Ammon's horn (tissue), 1 donor: ENCODE data around the gene CRADD.
A peak's percentile ranks its signal among the peaks of the same experiment; 100 is the strongest.
"Not testable (repeated sequence)": the region's sequence is repeated elsewhere in the genome, so short reads cannot be mapped to it uniquely, and the experiment has no call there.

Experiments
- DNase-seq: peaks from one replicate; pipeline ENCODE4 v3.0.0-alpha.2; 2016; ENCODE audit warnings: low spot score

Gene CRADD

DNA sequence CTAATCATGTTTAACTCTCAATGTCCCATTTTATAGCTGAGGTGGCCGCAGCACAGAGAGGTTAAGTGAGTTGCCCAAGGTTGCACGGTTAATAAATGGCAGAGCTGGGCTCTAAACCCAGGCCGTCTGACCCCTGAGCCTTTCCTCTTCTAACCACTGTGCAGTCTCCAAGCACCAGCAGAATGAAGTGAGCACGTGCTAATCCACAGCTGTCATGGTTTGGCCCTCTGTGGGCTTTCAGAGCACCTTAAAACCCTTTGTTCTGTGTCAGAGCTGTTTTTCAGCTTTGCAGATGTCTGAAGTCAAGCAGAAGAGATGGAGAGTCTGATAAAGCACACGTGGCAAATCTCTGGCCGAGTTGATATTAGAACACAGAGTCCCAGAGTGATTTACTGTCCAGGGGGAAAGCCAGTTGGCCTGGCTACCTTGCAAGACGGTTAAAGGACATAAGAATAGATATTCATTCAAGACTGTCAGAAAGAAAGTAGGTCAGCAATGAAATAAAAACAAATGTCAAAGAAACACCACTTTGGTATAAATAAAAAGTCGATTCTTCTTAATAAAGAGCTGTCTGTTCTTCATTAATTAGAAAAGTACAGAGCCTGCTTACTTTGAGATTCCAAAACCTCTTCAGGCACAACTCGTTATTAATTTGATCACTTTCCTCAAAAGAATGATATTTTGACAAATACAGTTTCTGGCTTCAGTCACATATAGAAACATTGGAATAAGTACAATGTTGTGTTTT lies 107.3 kb downstream of the CRADD start:
- DNase-seq, result no peak

DNA sequence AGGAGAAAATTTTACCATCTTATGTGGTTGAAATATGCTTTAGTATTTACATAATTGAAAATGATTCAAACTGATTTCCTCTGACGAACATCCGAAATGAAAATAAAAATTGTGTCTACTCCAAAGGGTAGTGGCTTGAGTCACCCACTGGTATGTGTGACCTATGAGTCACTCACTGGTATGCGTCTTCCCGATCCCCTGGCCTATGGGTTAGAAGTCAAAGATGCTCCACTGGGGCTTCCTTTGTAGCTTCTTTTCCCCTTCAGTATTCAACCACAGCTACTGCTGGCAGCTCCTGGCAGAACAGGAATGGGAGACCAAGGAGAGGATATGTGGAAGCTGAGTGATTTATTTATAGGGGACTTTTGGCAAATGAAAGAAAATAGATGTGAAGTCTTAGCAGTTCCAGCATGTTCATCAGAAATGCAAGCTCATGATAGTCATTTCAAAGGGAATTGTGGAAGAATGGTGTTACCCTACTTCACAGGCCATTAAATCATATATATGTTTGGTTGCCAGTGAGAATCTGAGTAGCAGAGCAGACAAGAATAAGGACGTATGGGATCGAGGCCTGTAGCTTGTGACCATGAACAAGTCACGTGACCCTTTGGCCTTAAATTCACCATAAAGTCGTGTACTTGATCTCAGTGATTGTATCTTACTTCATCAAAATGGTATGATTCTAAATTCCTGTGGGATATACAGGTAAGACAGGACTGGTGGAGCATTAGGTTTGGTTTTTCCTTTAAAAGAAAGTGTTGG lies 108.3 kb downstream of the CRADD start:
- DNase-seq, result no peak

DNA sequence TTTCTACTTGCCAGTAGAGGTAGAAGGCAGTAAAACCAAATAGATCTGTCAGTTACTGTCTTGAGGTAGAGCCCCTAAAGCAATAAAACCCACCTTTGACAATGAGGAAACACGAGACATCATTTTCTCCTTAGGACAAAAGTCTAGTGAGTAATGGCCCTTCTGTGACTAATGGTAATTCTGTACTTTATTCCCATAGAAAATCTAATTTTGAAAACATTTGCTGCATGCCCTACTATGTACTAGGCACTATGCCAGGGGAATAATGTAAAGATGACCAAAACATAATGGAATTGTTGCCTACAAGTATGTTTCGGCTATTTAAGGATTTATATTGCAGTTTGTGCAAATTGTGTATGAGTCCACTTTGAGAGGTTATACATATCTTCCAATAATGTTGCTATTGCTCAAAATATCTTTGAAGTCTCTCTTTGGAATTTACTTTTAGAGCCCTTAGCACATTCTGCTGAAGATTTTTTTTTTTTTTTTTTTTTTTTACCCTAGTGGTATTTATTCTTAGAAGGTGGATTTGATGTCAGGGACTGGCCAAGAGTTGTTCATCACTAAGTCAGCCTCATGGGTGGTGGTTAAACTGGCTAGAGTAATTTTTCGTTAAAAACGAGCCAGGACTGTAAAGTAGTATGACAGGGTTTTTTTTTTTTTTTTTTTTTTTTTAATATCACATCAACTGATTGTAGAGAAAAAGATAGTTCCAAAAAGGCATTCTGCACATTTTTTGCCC lies 109.7 kb downstream of the CRADD start:
- DNase-seq, result no peak

DNA sequence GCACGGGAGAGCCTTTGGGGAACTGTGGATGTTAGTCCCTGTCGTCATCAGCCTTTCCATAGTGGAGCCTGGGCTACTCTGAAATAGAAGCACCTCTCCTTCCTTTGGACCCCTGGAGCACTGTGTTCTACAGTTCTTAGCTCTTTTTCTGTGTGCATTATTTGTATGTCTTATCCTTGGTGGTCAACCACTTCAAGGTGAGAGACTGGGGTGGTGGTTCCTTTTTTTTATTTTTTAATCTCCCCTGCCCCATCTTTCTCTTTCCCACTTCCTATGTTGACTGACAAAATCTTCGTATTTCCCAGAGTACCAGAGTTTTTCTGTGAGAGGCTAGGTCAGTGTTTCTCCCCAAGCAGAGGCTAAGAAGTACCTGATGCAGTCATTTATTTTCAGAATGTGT lies 111.7 kb downstream of the CRADD start:
- no peak for DNase-seq

DNA sequence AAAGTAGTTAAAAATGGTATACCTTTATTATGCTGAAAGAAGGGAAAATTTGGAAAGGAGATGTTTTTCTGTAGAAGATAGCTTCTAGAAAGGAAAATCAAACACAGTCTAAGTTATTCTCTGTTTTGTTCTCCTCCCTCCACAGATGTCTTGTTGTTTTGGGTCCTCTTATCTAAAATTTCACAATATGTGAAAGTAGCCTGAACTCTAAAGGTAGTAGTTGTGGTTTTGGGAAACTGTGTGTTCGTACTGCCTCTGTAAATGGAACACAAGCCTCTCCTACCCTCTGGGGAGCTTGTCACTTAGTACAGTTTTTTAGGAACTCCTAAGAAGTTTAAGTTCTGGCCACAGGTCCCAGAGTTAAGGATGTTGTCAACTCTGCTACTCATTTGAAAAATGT lies 112.6 kb downstream of the CRADD start:
- DNase-seq, result no peak

DNA sequence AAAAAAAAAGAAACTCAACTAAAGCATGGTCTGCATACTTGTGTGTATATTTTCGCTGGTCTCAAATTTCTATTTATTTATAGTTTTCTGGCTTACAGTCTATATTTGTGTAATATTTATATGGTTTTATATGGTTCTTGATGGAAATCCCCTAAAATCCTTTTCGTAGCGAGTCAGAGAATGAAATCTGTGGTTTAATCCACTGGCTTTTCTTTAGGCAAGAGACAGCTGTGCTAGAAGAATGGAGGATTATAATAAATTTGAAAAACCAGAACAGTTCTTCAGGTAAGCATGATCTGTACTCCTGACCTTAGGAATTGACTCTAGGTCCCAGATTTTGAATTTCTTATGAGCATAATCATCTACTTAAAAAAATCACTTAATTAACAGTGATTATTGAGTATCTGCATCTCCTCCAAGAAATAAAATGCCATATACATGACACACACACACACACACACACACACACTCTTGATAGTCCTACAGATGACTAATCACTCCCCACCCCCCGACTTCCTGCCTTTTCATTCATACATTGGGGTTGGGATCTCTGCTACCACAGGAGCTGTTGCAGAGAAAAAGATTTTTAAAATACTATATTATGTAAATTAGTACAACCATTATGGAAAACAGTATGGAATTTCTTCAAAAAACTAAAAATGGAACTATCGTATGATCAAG lies 113.4 kb downstream of the CRADD start:
- no peak for DNase-seq

DNA sequence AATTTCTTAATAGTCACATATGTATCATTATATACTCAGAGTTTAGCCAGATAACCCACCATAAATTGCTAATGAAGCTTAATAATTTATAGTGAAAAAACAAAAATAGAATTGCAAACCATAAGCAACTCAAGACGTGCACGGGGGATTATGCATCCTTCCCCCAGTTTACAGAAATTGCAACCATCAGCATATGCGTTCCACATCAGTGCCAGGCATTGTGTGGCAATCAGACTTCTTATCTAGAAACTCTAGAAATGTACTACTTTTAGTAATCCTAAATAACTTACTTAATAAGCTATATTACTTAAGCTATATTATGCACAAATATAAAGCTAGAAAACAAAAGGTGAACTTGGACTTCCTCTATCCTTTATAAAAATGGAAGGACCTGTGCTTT lies 115.8 kb downstream of the CRADD start:
- DNase-seq, result no peak

DNA sequence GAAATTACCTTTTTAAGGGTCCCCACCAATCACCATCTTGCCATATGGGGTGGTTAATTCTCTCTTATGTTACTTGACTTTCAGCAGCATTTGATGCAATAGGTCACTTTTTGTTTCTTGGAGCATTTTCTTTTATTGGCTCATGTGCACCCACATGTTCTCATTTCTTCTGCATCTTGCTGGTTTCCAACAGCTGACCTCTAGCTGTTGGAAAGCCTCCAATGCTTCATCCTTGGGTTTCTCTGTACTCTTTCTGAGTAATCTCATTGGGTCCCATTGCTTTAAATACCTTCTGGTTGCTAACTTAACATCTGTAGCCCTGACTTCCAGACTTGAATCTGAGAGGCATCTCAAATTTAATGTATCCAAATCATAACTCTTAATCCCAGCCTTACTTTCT lies 116.8 kb downstream of the CRADD start:
- DNase-seq, result no peak

DNA sequence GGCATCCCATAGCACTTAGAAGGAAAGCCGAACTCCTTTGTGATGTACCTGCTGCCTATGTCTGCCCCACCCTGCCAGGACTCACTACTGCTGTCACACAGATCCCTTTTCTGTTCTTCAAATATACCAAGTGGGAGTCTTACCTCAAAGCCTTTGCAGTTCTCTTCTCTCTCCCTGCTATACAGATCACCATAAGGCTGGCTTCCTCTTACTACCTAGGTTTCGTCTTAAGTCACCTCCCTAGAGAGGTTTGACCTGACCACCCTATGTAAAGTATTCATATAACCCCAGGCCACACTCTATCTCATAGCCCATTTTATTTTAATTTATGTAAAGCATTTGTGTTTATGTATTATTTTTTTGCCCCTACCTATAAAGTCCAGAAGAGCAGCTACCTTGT lies 117.6 kb downstream of the CRADD start:
- DNase-seq, result no peak

DNA sequence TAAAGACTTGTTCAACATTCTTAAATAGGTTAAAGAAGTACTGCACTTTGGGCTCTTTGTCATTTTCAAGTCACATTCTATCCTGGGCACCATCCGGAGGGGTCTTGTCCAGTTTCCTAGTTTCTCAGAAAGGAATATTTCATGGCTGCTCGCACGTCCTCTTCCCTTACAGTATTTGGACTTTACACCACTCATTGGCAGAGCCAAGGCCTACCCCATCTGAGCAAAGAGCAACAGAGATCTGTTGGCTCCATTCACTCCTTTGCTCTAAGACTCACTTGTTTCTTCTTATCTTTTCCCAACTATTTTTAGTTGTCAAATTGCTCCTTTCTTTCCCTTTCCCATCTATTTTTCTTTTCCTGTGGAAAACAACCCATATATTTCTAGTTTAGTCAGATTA lies 118.2 kb downstream of the CRADD start:
- no peak for DNase-seq

DNA sequence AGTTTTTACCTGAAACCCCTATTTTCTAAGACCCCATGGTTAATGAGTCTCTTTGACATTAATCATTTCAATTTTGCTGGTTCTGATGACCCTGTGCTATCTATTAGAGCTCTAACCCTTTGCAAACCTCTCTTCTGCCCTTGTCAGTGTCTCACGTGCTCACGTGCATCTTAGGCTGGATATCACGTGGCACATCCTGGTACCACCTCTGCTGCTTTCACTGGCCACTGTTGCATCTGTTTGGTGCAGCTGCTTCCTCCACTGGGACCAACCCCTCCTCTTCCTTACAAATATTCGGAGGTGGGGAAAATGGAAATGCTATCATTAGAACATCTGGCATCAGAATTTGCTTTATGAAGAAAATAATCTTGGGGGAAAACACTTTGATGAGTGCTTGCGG lies 119.6 kb downstream of the CRADD start:
- DNase-seq, result no peak

DNA sequence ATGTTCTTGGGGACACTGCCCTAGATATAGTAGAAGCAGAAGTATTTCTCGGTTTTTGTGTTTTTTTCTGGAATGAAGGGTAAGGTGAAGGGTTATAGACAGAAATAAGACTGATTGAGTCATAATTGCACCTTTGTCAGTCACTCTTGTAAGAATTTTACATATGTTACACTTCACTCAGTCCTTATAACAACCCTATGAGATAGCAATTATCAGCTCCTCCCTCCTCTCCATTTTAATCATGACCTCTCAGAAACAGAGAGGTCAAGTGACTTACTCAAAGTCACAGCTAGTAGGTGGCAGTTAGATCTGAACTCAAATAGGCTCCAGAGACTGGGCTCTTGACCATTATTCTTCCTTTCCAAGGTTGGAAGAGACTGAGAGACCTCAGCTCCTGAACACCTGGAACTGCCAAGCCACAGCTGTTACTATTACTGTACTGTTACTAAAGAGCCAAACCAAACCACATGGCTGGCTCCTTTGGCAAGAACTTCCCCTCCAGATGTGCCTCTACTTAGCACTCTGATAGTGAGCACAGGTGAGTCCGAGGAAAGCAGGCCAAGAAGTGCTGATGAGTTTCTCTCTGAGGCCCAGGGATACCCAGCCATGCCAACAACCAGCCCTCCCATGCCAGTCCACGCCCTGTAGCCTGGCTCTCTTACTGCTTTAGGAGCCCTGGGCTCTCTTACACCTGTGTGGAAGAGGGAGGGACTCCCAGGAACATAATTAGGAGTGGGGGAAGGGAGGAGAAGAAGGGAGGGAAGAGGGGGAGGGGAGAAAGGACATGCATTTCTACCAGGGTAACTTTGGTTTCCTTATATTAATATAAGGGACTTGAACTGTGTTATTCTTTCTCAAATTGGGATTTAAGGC lies 121.3 kb downstream of the CRADD start:
- DNase-seq, result no peak

DNA sequence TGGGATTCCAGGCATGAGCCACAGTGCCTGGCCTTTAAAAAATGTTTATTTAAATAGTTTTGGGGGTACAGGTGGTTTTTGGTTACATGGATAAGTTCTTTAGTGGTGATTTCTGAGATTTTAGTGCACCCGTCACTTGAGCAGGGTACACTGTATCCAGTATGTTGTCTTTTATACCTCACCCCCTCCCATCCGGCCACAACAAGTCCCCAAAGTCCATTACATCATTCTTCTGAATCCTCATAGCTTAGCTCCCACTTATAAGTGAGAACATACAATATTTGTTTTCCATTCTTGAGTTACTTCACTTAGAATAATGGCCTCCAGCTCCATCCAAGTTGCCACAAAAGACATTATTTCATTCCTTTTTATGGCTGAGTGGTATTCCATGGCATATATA lies 124.5 kb downstream of the CRADD start:
- not testable (repeated sequence) for DNase-seq

DNA sequence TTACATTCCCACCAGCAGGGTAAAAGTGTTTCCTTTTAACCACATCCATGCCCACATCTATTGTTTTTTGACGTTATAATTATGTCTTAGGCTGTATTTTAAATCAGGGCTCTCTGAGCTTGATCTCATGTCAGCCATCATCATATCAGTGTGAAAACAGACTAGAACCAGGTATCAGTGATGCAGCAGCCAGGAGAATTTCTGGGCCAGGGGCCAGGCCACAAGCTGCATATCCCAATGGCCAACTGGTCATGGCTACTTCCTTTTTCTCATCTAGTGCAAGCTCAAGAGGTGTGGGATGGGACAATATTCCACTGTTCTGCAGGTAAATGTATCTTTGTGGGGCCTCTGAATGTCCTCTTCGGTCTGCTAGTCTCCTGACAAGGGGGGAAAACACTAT lies 125.1 kb downstream of the CRADD start:
- no peak for DNase-seq

DNA sequence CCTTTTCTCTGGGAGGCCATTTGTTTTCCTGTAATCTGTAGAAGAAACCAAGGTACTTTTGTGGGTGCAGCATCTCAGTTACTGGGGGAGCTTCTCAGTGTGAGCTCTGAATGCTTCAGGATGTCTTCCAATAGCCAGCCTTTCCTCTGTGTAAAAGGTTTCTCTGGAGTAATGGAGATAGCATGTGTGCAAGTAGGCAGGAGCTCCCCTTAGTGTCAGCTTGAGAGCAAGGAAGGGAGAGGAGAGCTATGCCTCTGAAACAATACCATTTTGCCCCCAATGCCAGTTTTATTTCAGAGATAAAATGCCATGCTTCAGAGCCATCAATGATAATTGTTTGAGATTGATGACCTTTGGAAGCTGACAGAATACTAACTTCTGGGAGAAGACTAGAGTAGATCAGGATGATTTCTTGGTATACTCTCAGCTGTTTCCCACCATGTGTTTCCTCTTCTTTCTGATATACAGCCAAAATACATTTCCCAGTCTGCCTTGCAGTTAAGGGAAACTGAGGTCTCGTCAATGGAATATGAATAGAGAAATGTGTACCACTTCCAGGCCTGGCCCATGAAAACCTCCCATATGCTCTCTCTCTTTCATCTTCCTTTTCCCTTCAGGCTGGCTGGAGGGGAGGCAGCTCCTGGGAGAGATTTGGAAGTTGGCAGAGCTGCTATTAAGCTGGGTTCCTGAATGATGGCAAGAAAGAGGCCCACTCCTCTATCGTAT lies 125.7 kb downstream of the CRADD start:
- peak; percentile 52 for DNase-seq

DNA sequence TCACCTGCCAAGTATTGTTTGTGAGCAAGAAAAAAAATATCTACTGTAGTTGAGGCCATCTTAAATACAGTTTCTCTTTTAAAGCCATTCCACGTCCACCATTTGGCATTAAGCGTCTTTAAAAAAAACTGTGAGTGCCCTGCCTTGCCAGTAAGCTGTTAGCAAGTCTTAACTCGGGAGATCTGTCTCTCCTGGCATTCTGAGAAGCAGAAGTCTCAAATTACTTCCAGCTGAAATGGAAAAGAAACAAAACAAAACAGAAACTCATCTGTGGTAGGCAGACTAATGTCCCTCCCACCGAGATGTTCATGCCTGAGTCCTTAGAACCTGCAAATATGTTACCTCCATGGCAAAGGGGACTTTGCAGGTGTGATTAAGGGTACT lies 126.2 kb downstream of the CRADD start:
- no peak for DNase-seq

DNA sequence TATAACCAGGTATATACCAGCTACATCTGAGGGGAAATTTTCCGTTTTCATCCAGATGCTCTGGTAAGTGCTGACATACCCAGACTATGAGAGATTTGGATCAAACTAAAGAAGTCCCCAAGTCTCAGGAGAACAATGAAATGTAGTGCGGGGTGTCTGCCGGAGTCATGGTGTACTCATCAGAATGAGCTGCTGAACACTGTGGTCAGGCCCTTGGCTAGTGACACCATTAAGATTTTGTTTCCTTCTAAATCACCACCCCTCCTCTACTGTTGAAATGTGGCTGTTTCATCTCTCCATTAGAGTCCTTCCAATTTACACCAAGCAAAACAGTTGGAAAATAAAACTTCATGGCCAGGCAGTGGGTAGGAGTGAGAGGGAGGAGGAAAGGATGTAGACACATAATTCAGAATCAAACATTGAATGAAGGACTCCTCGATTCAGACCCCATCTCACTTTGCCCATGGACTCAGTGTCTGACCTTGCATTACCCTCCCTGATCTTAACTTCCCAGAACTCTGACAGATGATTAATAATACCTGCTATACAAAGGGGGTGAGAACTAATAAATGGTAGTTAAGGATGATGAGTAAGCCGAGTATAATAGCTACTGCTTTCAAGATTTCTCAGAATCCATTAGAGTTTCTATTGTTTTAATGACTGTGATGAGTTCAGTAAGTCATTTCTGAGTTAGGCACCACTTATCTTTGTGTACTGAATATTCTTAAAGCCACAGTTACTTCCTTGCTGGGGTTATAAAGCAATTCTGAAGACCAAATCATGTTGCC lies 127.4 kb downstream of the CRADD start:
- DNase-seq, result no peak

DNA sequence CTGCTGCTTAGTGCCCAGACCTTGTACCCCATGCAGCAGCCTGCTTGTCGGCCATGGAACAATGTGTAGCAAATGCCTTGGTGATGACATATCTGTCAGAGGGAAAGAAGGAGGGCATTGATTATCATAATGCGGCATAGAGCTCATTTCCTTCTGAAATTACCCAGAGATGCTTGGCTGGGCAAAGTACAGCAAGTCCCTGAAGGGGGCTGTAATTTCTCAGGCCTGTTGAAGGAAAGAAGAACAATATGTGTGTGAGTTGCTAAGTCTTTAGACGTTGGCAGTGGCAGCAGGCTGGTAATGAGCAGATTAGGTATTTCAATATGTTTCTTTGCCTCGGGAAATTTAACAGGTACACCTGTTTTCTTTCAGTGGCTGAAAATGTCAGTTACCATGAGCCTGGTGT lies 128.6 kb downstream of the CRADD start:
- DNase-seq, result peak; percentile 35

DNA sequence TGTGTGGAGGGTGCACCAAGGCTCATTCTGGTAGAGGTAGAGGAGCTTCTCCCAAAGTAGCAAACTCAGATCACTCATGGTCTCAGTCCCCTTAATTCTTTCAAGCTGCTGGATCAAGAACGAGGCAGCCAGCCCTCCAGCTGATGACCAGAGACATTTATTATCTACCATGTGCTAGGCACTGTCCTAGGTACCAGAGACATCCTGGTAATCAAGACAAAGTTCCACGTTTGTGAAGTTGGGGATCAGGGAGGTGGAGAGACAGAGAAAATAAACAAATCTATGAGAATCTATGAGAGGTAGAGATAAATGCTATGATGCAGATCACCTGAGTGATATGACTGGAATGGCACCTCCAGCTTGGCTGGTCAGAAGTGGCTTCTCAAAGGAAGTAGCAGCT lies 130.2 kb downstream of the CRADD start:
- DNase-seq, result no peak
